Ishikawa (cell line): ENCODE measurements around the gene PHYH.

Source experiments
- CEBPB ChIP-seq: IDR thresholded peaks from 2 replicates; pipeline ENCODE4 v1.6.1; 2012
- CREB1 ChIP-seq: IDR thresholded peaks from 2 replicates; pipeline ENCODE4 v1.6.1; 2012; ENCODE audit warnings: low read depth
- EGR1 ChIP-seq: IDR thresholded peaks from 2 replicates; pipeline ENCODE4 v1.6.1; 2012
- EP300 ChIP-seq: IDR thresholded peaks from 2 replicates; pipeline ENCODE4 v1.6.1; 2012; ENCODE audit warnings: borderline replicate concordance
- FOXM1 ChIP-seq: IDR thresholded peaks from 2 replicates; pipeline ENCODE4 v1.6.1; 2012; ENCODE audit warnings: low read depth, borderline replicate concordance
- MAX ChIP-seq: IDR thresholded peaks from 2 replicates; pipeline ENCODE4 v1.6.1; 2012
- NFIC ChIP-seq: IDR thresholded peaks from 2 replicates; pipeline ENCODE4 v1.6.1; 2012
- RAD21 ChIP-seq: IDR thresholded peaks from 2 replicates; pipeline ENCODE4 v1.6.1; 2012; ENCODE audit warnings: low read depth
- REST ChIP-seq: IDR thresholded peaks from 2 replicates; pipeline ENCODE4 v1.6.1; 2012; ENCODE audit warnings: low read depth, mild to moderate bottlenecking
- TAF1 ChIP-seq: IDR thresholded peaks from 2 replicates; pipeline ENCODE4 v1.6.1; 2012; ENCODE audit warnings: low read depth, mild to moderate bottlenecking
- TCF12 ChIP-seq: IDR thresholded peaks from 2 replicates; pipeline ENCODE4 v1.6.1; 2012; ENCODE audit warnings: low read depth
- TEAD4 ChIP-seq: IDR thresholded peaks from 2 replicates; pipeline ENCODE4 v1.6.1; 2012
- USF1 ChIP-seq: IDR thresholded peaks from 2 replicates; pipeline ENCODE4 v1.6.1; 2012
- YY1 ChIP-seq: IDR thresholded peaks from 2 replicates; pipeline ENCODE4 v1.6.1; 2012; ENCODE audit warnings: low read depth
- ZBTB7A ChIP-seq: IDR thresholded peaks from 2 replicates; pipeline ENCODE4 v1.6.1; 2012; ENCODE audit warnings: low read depth

PHYH gene

GRCh38 chr10:13310518-13311176 is 10.8 kb upstream of the PHYH start:
- TF ChIP-seq TEAD4 = no peak
- no peak for TF ChIP-seq RAD21
- no peak for TF ChIP-seq CREB1
- no peak for TF ChIP-seq FOXM1
- no peak for TF ChIP-seq MAX
- no peak for TF ChIP-seq NFIC
- no peak for TF ChIP-seq EP300
- TF ChIP-seq ZBTB7A = no peak

GRCh38 chr10:13309792-13310191 is 9.9 kb upstream of the PHYH start:
- TF ChIP-seq TEAD4 (no peak), TAF1 (no peak), MAX (no peak), USF1 (no peak)

- no peak for TF ChIP-seq TCF12
- no peak for TF ChIP-seq USF1
- TF ChIP-seq CEBPB = no peak
- TF ChIP-seq RAD21 = no peak
- no peak for TF ChIP-seq TAF1
- no peak for TF ChIP-seq NFIC
- no peak for TF ChIP-seq REST
- TF ChIP-seq ZBTB7A = no peak
These were observed 8.2 kb upstream of the PHYH start for GRCh38 chr10:13308096-13308495.

- TF ChIP-seq EGR1 (no peak), TEAD4 (no peak), TAF1 (no peak), FOXM1 (no peak), REST (no peak), CEBPB (no peak), TCF12 (no peak), MAX (no peak), CREB1 (no peak), EP300 (no peak), YY1 (no peak), NFIC (no peak), ZBTB7A (no peak), USF1 (no peak), RAD21 (no peak)
These were observed 6.2 kb upstream of the PHYH start for GRCh38 chr10:13306103-13306502.

GRCh38 chr10:13302821-13303555 is 3.1 kb upstream of the PHYH start:
- no peak for TF ChIP-seq TCF12
- no peak for TF ChIP-seq USF1
- TF ChIP-seq FOXM1 = no peak
- no peak for TF ChIP-seq CREB1
